Measurements from ENCODE around the gene SMCO4.
"Not testable (repeated sequence)": the region's sequence is repeated elsewhere in the genome, so short reads cannot be mapped to it uniquely, and the experiment has no call there.

SMCO4 gene, protein sequence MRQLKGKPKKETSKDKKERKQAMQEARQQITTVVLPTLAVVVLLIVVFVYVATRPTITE

DNA sequence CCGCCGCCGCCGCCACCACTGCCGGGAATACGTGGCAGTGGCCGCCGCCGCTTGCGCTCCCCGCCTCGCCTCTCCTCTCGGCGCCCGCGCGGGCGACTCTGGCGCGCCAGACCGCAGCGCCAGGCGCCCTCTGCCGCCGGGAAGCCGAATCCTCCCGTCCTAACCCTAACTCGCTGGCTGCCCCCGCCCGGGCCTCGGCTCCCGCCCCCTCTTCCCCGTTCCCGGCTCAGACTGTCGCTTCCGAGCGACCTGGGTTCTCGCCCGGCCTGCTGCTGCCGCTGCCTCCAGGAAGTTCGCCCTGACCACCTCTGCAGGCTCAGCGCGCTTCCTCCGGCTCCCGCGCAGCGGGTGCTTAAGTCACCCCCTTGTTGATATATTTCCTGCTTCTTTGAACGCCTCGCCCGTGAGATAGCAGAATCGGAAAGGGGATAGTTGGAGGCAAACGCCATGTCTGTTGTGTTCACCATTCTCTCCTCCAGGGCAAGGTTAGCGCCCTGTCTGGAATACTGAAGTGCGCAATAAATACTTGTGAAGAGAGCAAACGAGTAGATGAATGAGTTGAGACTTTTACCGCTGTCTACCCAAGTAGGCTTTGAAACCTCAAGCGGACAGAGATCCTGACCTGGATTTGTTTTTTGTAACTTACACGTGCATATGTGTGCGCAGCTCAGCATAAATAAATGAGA is at the start of gene SMCO4:
TSS of gene SMCO4 (minus strand) at position 100 of the 686 bp plus-strand sequence. CDS start 64,202 bp downstream, outside the sequence.
- H3K4me3 ChIP-seq (replicated peaks; ENCODE audit: low read depth, low read length) = peak within 1 kb of the TSS; percentile 55
- peak; percentile 12 for DNase-seq (ENCODE audit: extremely low read depth, low read depth)
- TF ChIP-seq, protein P1, sequence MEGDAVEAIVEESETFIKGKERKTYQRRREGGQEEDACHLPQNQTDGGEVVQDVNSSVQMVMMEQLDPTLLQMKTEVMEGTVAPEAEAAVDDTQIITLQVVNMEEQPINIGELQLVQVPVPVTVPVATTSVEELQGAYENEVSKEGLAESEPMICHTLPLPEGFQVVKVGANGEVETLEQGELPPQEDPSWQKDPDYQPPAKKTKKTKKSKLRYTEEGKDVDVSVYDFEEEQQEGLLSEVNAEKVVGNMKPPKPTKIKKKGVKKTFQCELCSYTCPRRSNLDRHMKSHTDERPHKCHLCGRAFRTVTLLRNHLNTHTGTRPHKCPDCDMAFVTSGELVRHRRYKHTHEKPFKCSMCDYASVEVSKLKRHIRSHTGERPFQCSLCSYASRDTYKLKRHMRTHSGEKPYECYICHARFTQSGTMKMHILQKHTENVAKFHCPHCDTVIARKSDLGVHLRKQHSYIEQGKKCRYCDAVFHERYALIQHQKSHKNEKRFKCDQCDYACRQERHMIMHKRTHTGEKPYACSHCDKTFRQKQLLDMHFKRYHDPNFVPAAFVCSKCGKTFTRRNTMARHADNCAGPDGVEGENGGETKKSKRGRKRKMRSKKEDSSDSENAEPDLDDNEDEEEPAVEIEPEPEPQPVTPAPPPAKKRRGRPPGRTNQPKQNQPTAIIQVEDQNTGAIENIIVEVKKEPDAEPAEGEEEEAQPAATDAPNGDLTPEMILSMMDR (IDR thresholded peaks at IDR 0.05; ENCODE audit: low read depth, low read length, missing control alignments) = peak; percentile 56

DNA sequence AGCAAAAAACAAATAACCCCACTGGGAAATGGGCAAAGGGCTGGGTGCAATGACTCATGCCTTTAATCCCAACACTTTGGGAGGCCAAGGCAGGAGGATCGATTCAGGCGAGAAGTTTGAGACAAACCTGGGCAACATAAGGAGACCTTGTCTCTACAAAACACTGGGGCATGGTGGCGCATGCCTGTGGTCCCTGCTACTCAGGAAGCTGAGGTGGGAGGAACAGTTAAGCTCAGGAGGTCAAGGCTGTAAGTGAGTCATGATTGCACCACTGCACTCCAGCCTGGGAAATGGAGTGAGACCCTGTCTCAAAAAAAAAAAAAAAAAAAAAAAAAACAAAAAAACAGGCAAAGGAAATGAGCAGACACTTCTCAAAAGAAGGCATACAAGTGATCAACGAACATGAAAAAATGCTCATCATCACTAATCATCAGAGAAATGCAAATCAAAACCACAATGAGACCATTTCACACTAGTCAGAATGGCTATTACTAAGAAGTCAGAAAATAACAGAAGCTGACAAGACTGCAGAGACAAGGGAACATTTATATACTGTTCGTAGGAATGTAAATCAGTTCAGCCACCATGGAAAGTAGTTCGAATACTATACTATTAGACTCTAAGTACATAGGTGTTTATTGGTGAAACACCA is 48.2 kb upstream of the SMCO4 start:
- no peak for DNase-seq (ENCODE audit: extremely low read depth, low read depth)
- TF ChIP-seq, protein P1 (IDR thresholded peaks at IDR 0.05; ENCODE audit: low read depth, low read length, missing control alignments) = no peak
- no peak overlapping the region for H3K4me3 ChIP-seq (replicated peaks; ENCODE audit: low read depth, low read length)

DNA sequence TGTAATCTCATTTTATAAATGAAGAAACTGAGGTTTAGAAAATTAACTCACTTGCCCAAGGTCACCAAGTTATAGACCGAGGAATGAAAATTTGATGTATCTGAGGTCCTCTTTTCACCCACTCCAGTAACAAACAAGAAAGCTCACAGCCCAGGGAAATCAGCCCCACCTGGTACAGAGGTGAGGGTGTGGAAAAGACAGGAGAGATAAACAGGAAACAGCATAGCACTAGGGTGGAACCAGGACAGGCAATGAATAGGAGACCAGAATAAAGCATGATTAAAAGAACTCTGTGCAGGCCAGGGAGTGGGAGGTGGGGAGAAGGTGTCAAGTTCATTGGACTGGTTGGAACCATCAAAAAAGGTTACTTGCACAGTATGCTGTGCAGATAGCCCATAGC is 46.2 kb upstream of the SMCO4 start:
- no peak for DNase-seq (ENCODE audit: extremely low read depth, low read depth)
- TF ChIP-seq, protein P1 (IDR thresholded peaks at IDR 0.05; ENCODE audit: low read depth, low read length, missing control alignments) = no peak

DNA sequence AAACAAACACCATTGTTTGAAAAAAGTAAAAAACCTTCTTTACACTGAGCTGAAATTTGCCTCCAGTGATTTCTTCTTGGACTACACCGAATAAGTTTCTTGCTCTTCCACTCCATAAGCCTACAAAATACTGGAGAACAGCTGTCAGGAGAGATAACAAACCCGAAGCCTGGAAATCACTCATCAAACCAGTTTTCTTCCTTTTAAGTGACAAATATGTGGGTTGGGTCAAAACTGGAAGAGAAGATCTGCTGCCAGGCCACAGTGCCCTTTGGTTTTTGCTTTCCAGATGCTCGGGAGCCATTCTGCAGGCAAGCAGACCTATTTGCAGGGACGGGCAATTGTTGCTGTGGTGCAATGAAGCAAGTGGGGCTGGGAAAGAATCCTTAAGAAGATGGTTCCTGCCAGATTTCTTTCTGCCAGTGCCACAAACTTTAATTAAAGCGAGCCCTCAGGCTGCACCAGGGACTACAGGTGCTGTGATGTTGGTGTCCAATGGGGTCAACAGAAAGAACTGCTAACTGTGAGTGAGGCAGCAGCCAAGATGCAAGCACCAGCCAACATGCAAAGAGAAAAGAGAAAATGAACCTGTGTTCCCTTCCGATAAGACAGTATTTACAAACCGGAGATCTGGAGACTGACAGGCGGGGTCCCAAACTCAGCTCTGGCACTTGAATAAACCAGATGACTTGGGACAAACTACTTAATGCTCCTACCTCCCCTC is 44.8 kb upstream of the SMCO4 start:
- DNase-seq (ENCODE audit: extremely low read depth, low read depth) = no peak
- H3K4me3 ChIP-seq (replicated peaks; ENCODE audit: low read depth, low read length) = no peak overlapping the region
- TF ChIP-seq, protein P1 (IDR thresholded peaks at IDR 0.05; ENCODE audit: low read depth, low read length, missing control alignments) = no peak

More for the DNA sequence above, 46.2 kb upstream of the SMCO4 start:
- no peak overlapping the region for H3K4me3 ChIP-seq (replicated peaks; ENCODE audit: low read depth, low read length)

DNA sequence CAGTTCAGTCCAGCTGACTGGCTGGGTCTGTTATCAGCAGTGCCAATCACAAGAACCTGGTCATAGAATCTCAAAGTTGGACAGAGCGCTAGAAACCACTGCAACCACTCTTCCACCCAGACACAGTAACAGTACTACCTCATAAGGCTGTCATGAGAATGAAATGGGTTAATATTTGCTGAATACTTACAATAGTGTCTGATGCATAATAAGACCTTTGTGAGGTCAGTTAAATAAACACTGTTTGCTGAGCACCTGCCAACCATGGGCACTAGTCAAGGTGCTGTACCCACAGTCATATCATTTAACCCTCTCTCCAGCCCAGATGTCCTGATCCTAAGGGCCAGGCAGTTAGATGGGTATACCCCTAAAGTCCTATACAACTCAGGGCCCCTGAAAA is 44.2 kb upstream of the SMCO4 start:
- DNase-seq (ENCODE audit: extremely low read depth, low read depth); H3K4me3 ChIP-seq (replicated peaks; ENCODE audit: low read depth, low read length): not testable (repeated sequence)

DNA sequence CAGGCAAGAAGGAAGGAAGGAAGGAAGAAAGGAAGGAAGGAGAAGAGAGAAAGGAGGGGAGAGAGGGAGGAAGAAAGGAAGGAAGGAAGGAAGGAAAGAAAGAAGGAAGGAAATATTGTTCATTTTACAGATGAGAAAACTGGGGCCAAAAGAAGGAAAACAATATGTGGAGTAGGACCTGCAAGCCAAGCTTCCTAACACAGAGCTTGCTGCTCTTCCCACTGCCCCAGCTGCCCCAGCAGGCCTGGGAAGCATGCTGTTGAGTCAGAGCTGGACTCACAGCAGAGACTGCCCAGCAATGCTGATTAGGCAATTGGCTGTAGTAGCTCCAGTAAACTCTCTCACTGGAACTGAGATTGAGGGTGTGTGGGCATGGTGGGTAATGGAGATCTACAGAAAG is 42.6 kb upstream of the SMCO4 start:
- TF ChIP-seq, protein P1 (IDR thresholded peaks at IDR 0.05; ENCODE audit: low read depth, low read length, missing control alignments) = no peak
- no peak for DNase-seq (ENCODE audit: extremely low read depth, low read depth)
- H3K4me3 ChIP-seq (replicated peaks; ENCODE audit: low read depth, low read length) = no peak overlapping the region

DNA sequence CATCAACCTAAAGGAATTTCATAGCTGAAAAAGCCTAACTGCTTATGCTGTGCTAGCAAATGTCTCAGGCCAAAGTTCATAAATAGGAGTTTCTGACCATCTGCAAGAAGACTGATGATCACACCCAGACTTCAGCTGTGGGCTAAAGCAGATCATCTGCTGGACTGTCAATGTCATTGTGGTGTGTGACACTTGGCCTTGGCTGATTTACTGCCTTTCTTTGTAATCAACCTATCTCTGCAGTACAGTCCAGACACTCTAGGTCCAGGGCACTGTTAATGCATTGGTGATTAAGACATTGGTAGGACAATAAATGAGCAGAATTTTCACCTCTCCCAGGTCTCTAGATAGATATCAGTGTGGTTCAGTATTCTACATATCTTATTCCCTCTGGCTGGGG is 40.3 kb upstream of the SMCO4 start:
- H3K4me3 ChIP-seq (replicated peaks; ENCODE audit: low read depth, low read length) = no peak overlapping the region
- TF ChIP-seq, protein P1 (IDR thresholded peaks at IDR 0.05; ENCODE audit: low read depth, low read length, missing control alignments) = no peak
- no peak for DNase-seq (ENCODE audit: extremely low read depth, low read depth)
